OCI-LY3 (cell line): ENCODE measurements around the gene ARSJ.

Source experiments
- H2AFZ ChIP-seq: fragments of 200-600, 300-600 bp; shearing (Covaris generic); 2 replicates; pipeline ENCODE4 v1.6.0; 2014; ENCODE audit warnings: antibody characterized with exemption, low read depth, low read length
- H3K27ac ChIP-seq: fragments of 200-600, 300-600 bp; sonication (generic); 2 replicates; pipeline ENCODE4 v1.5.1; 2014; ENCODE audit warnings: mild to moderate bottlenecking, low read length, moderate library complexity, mixed read lengths
- H3K27me3 ChIP-seq: fragments of 200-600, 300-600 bp; sonication (generic); 2 replicates; pipeline ENCODE4 v1.6.1; 2014; ENCODE audit warnings: low read depth, low read length, mixed read lengths
- H3K36me3 ChIP-seq: fragments of 200-600, 300-600 bp; sonication (generic); replicated peaks from 2 replicates; pipeline ENCODE3; 2014; ENCODE audit warnings: low read depth, low read length, mixed read lengths
- H3K4me1 ChIP-seq: fragments of 300-600, 200-600 bp; sonication (generic); 2 replicates; pipeline ENCODE4 v1.6.1; 2014; ENCODE audit warnings: low read length, mixed read lengths
- H3K4me2 ChIP-seq: fragments of 200-600, 300-600 bp; sonication (generic); 2 replicates; pipeline ENCODE4 v1.6.1; 2014; ENCODE audit warnings: low read length, mixed read lengths
- H3K4me3 ChIP-seq: fragments of 300-600, 200-600 bp; sonication (generic); 2 replicates; pipeline ENCODE4 v1.5.1; 2014; ENCODE audit warnings: antibody characterized with exemption, mild to moderate bottlenecking, low read length, moderate library complexity
- H3K79me2 ChIP-seq: fragments of 300-600, 200-600 bp; shearing (Covaris generic); 2 replicates; pipeline ENCODE4 v1.6.1; 2014; ENCODE audit warnings: mild to moderate bottlenecking, low read length, mixed read lengths
- H3K9ac ChIP-seq: fragments of 300-600, 200-600 bp; shearing (Covaris generic); 2 replicates; pipeline ENCODE4 v1.6.0; 2014; ENCODE audit warnings: mild to moderate bottlenecking, low read length, moderate library complexity
- H3K9me3 ChIP-seq: fragments of 200-600, 300-600 bp; shearing (Covaris generic); 2 replicates; pipeline ENCODE4 v1.6.1; 2014; ENCODE audit warnings: low read length, mixed read lengths; ENCODE audit not compliant: insufficient read depth
- H4K20me1 ChIP-seq: fragments of 200-600, 300-600 bp; sonication (generic); 2 replicates; pipeline ENCODE4 v1.6.1; 2016; ENCODE audit warnings: low read length, mixed read lengths; ENCODE audit not compliant: insufficient read depth
- CTCF ChIP-seq: fragments of 200-600, 300-600 bp; sonication (generic); IDR thresholded peaks from 2 replicates; pipeline ENCODE4 v1.5.1; 2014; ENCODE audit warnings: antibody characterized with exemption, low read length, low read depth
- EZH2phosphoT487 ChIP-seq: fragments of 200-600 bp; shearing (Covaris generic); IDR thresholded peaks from 2 replicates; pipeline ENCODE4 v1.6.1; 2018; ENCODE audit warnings: antibody characterized with exemption, mixed run types, low read depth

Gene ARSJ

GRCh38 chr4:113882668-113883067 lies 96.8 kb downstream of the ARSJ start:
- no peak overlapping the region for H2AFZ ChIP-seq
- no peak overlapping the region for H3K4me2 ChIP-seq

GRCh38 chr4:113881256-113881655 lies 98.2 kb downstream of the ARSJ start:
- Histone ChIP-seq H3K9ac (no peak overlapping the region), H2AFZ (peak overlapping the region; percentile 29; the same call in 1 of the 2 replicates), H3K27me3 (no peaks in the 10 kb centered on the region), H4K20me1 (no peaks in the 10 kb centered on the region), H3K27ac (no peak overlapping the region), H3K4me3 (no peak overlapping the region), H3K9me3 (no peaks in the 10 kb centered on the region), H3K4me2 (no peak overlapping the region), H3K4me1 (no peaks in the 10 kb centered on the region), H3K36me3 (no peaks in the 10 kb centered on the region), H3K79me2 (no peaks in the 10 kb centered on the region)
- TF ChIP-seq CTCF (no peak), EZH2phosphoT487 (no peak)

More at GRCh38 chr4:113882668-113883067, 96.8 kb downstream of the ARSJ start:
- no peaks in the 10 kb centered on the region for H3K36me3 ChIP-seq
- TF ChIP-seq CTCF (no peak), EZH2phosphoT487 (no peak)
- H3K27ac ChIP-seq, result no peak overlapping the region
- H3K9ac ChIP-seq, result no peak overlapping the region
- no peaks in the 10 kb centered on the region for H3K9me3 ChIP-seq
- H3K4me3 ChIP-seq, result no peak overlapping the region
- H3K4me1 ChIP-seq, result no peaks in the 10 kb centered on the region
- H3K79me2 ChIP-seq, result no peaks in the 10 kb centered on the region
- H3K27me3 ChIP-seq, result no peaks in the 10 kb centered on the region
- no peaks in the 10 kb centered on the region for H4K20me1 ChIP-seq

- no peak overlapping the region for H3K9ac ChIP-seq
- H3K4me1 ChIP-seq, result no peaks in the 10 kb centered on the region
- H3K9me3 ChIP-seq, result no peaks in the 10 kb centered on the region
- H3K36me3 ChIP-seq, result no peaks in the 10 kb centered on the region
- no peaks in the 10 kb centered on the region for H3K27me3 ChIP-seq
- no peak overlapping the region for H3K27ac ChIP-seq
- no peak for TF ChIP-seq CTCF
- TF ChIP-seq EZH2phosphoT487, result no peak
- no peaks in the 10 kb centered on the region for H3K79me2 ChIP-seq
- H4K20me1 ChIP-seq, result no peaks in the 10 kb centered on the region
- no peak overlapping the region for H3K4me3 ChIP-seq
- H3K4me2 ChIP-seq, result no peak overlapping the region
- 0 out of 2 replicates have a peak overlapping the region, but pooled peaks have one; percentile 29 for H2AFZ ChIP-seq
Observed at GRCh38 chr4:113880240-113881028, 99.0 kb downstream of the ARSJ start.

GRCh38 chr4:113878668-113879067 lies 100.8 kb downstream of the ARSJ start:
- Histone ChIP-seq H3K36me3 (no peaks in the 10 kb centered on the region), H4K20me1 (no peaks in the 10 kb centered on the region), H2AFZ (no peak overlapping the region), H3K4me3 (no peak overlapping the region), H3K4me1 (no peaks in the 10 kb centered on the region), H3K27me3 (no peaks in the 10 kb centered on the region), H3K27ac (no peak overlapping the region), H3K9ac (no peak overlapping the region), H3K9me3 (no peaks in the 10 kb centered on the region), H3K4me2 (no peak overlapping the region), H3K79me2 (no peaks in the 10 kb centered on the region)
- TF ChIP-seq EZH2phosphoT487 (no peak), CTCF (peak; percentile 21; the same call in 1 of the 2 replicates)
